Panc1 (cell line): ENCODE results near the gene FAIM.

Experiments used
- CTCF ChIP-seq: fragments of 450-650 bp; IDR thresholded peaks from 2 replicates; pipeline ENCODE4 v1.5.1; 2017; ENCODE audit warnings: mild to moderate bottlenecking
- REST ChIP-seq, 2 experiments: IDR thresholded peaks; 2 replicates each; pipeline ENCODE4 v1.6.1; 2011 to 2012; ENCODE audit warnings: low read depth in 2 of 2, control low read depth in 1 of 2, low read length in 1 of 2, mild to moderate bottlenecking in 1 of 2, moderate library complexity in 1 of 2; ENCODE audit not compliant: insufficient read depth in 1 of 2
- SIN3A ChIP-seq: IDR thresholded peaks from 2 replicates; pipeline ENCODE4 v1.6.1; 2012; ENCODE audit warnings: low read depth, mild to moderate bottlenecking, low read length, moderate library complexity, borderline replicate concordance; ENCODE audit not compliant: insufficient read depth

- no peak for TF ChIP-seq CTCF
- no peak for TF ChIP-seq REST (IDR thresholded peaks at IDR 0.05; ENCODE audit: insufficient read depth in 1 of 2, low read depth in 2 of 2, low read length in 1 of 2)
- TF ChIP-seq SIN3A = no peak
Observed at GRCh38 chr3:138569090-138569489, 39.5 kb upstream of the FAIM start.
